ENCODE measurements around the gene TGM1.

The TGM1 gene

DNA sequence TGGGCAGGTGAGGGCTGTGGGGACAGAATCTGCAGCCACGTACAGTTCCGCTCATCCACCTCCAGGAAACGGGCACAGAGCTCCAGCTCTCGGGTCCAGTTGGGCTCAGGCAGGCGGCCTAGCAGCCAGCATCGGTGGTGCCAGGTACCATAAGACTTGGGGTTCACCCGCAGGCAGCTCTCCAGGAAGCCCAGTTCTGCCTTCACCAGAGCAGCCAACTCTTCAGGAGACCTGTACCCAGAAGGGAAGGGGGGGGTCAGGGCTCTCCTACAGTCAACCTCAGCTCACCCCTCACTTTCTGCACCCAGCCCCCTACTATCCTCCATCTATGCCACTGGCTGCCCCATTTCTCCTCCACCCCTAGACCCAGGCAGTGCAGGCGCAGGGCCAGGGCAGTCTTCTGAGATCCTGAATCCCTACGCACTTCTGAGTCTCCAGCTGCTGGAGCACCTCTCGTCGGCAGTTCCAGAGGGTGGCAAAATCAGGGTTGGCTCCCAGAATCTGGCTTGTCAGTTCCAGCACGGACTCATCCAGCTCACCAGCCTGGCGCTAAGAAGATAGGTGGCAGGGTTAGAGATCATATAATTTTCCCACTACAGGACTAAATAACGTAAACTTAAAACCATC is 7.0 kb upstream of the TGM1 start:
- Histone ChIP-seq H3K4me3 (ENCODE audit: low read depth, low read length) (no peak overlapping the region), H3K36me3 (ENCODE audit: control insufficient read depth in 2 of 2, insufficient read depth in 1 of 2, low read length in 2 of 2) (peaks cover 0 to 39% of the 10 kb centered on the region in 2 experiments; a peak in 1 of 3 replicates), H3K27ac (ENCODE audit: extremely low read depth, low read depth, low read length) (no peak overlapping the region), H3K9me3 (ENCODE audit: control insufficient read depth, insufficient read depth, low read depth, low read length) (no peaks in the 10 kb centered on the region), H3K4me1 (ENCODE audit: control insufficient read depth, insufficient read depth, low read length) (peaks cover 3% of the 10 kb centered on the region; the same call in 1 of the 2 replicates)
- POLR2A ChIA-PET: interaction anchor here (0.8 to 2.9 kb wide), 8 partner anchors 8 to 156 kb away, joined by 3 to 47 read pairs (median 12); partner anchors contain the start of genes DCAF11, DHRS1, IPO4 and MDP1
- TF ChIP-seq ZNF558 (tag by site-specific recombination; IDR thresholded peaks at IDR 0.05) (no peak), KLF8 (tag by site-specific recombination; IDR thresholded peaks at IDR 0.05) (no peak), ZNF324 (tag by site-specific recombination; IDR thresholded peaks at IDR 0.05) (no peak), ZNF777 (tag by site-specific recombination; IDR thresholded peaks at IDR 0.05; ENCODE audit: borderline replicate concordance) (no peak), ZNF266 (tag by site-specific recombination; IDR thresholded peaks at IDR 0.05; ENCODE audit: low read depth) (no peak), ZNF830 (tag by site-specific recombination; IDR thresholded peaks at IDR 0.05; ENCODE audit: low read depth) (no peak), ZNF23 (tag by site-specific recombination; IDR thresholded peaks at IDR 0.05; ENCODE audit: borderline replicate concordance) (no peak), ZNF629 (tag by site-specific recombination; IDR thresholded peaks at IDR 0.05) (no peak), ZSCAN30 (tag by site-specific recombination; IDR thresholded peaks at IDR 0.05) (no peak)
- CTCF ChIA-PET: interaction anchor here (1.0 to 3.0 kb wide), 8 partner anchors 11 to 161 kb away, joined by 3 to 17 read pairs (median 5); partner anchors contain the start of genes CIDEB, MDP1 and TINF2

DNA sequence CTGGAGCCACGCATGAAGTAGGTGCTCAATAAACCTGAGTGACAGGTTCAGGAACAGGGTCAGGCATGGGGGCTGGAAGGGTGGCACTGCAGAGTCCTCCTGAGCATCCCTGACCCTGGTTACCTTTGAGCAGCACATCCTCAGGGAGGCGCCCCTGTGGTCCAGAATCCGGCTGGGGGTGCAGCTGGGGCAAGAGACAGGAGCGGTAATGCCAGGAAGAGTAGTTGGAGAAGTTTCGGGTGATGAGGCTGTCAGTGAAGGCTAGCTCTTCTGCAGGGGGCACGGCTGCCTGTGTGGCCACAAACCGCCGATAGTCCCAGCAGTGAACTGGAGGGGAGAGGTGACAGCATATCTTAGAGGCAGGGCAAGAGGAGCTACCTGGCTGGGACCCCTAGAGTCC is 6.4 kb upstream of the TGM1 start:
- TF ChIP-seq ZNF658 (tag by site-specific recombination; IDR thresholded peaks at IDR 0.05): no peak
- no peak for TF ChIP-seq ZNF24 (tag by site-specific recombination; IDR thresholded peaks at IDR 0.05)
- no peak for TF ChIP-seq BCL11B (tag by site-specific recombination; IDR thresholded peaks at IDR 0.05; ENCODE audit: low read depth)
- no peak for TF ChIP-seq ZNF521 (tag by site-specific recombination; IDR thresholded peaks at IDR 0.05)
- no peak for TF ChIP-seq ZNF792 (tag by site-specific recombination; IDR thresholded peaks at IDR 0.05)
- peak; percentile 84 for TF ChIP-seq ZNF664 (tag by site-specific recombination; IDR thresholded peaks at IDR 0.05)
- TF ChIP-seq ZSCAN16 (tag by site-specific recombination; IDR thresholded peaks at IDR 0.05): no peak
- no peak overlapping the region for H3K4me3 ChIP-seq (ENCODE audit: low read depth, low read length)
- H3K36me3 ChIP-seq (ENCODE audit: control insufficient read depth in 2 of 2, insufficient read depth in 1 of 2, low read length in 2 of 2): peaks cover 0 to 39% of the 10 kb centered on the region in 2 experiments; a peak in 1 of 3 replicates
- H3K9me3 ChIP-seq (ENCODE audit: control insufficient read depth, insufficient read depth, low read depth, low read length): no peaks in the 10 kb centered on the region
- peaks cover 3% of the 10 kb centered on the region; the same call in 1 of the 2 replicates for H3K4me1 ChIP-seq (ENCODE audit: control insufficient read depth, insufficient read depth, low read length)
- ChIA-PET POLR2A (interaction anchor here (0.8 to 2.9 kb wide), 3 partner anchors 27 to 30 kb away, joined by 3 to 47 read pairs (median 18); partner anchors contain the start of genes DHRS1, NOP9 and TINF2), CTCF (interaction anchor here (2.0 to 3.0 kb wide), 3 partner anchors 26 to 162 kb away, joined by 8 to 17 read pairs (median 15); partner anchors contain the start of genes CIDEB and TINF2)
- H3K27ac ChIP-seq (ENCODE audit: extremely low read depth, low read depth, low read length): no peak overlapping the region

DNA sequence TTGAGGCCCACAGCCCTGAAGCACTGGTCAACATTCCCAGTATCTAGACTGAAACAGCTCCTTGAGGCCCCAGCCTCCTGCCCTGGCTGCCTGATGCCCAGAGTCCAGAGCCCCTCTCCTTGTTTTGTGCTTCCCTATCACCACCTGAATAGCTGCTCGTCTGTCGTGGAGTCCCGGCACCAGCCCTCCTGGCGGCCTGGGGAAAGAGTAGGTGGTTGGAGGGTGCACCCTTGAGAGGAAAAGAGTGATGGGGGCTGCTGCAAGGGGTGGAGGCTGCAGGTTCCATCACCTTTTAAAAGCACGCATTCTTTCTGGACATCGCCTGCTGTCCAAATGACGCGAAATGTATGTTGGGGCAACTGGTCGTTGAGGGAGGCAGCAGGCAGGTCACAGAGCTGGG is 5.2 kb upstream of the TGM1 start:
- ChIA-PET POLR2A (no interaction called here), CTCF (interaction anchor here (0.9 kb wide), 1 partner anchor 29 kb away, joined by 3 read pairs; no protein-coding TSS in a partner anchor)
- peaks cover 0 to 39% of the 10 kb centered on the region in 2 experiments; a peak in 1 of 3 replicates for H3K36me3 ChIP-seq (ENCODE audit: control insufficient read depth in 2 of 2, insufficient read depth in 1 of 2, low read length in 2 of 2)
- peaks cover 3% of the 10 kb centered on the region; the same call in 1 of the 2 replicates for H3K4me1 ChIP-seq (ENCODE audit: control insufficient read depth, insufficient read depth, low read length)
- no peaks in the 10 kb centered on the region for H3K9me3 ChIP-seq (ENCODE audit: control insufficient read depth, insufficient read depth, low read depth, low read length)
- no peak overlapping the region for H3K4me3 ChIP-seq (ENCODE audit: low read depth, low read length)
- no peak overlapping the region for H3K27ac ChIP-seq (ENCODE audit: extremely low read depth, low read depth, low read length)
- TF ChIP-seq ZFP37 (tag by site-specific recombination; IDR thresholded peaks at IDR 0.05): no peak
- no peak for TF ChIP-seq ZNF544 (tag by site-specific recombination; IDR thresholded peaks at IDR 0.05)
- TF ChIP-seq ZNF423 (tag by site-specific recombination; IDR thresholded peaks at IDR 0.05): no peak
- TF ChIP-seq ZNF155 (tag by site-specific recombination; IDR thresholded peaks at IDR 0.05): no peak
- TF ChIP-seq, protein P1, sequence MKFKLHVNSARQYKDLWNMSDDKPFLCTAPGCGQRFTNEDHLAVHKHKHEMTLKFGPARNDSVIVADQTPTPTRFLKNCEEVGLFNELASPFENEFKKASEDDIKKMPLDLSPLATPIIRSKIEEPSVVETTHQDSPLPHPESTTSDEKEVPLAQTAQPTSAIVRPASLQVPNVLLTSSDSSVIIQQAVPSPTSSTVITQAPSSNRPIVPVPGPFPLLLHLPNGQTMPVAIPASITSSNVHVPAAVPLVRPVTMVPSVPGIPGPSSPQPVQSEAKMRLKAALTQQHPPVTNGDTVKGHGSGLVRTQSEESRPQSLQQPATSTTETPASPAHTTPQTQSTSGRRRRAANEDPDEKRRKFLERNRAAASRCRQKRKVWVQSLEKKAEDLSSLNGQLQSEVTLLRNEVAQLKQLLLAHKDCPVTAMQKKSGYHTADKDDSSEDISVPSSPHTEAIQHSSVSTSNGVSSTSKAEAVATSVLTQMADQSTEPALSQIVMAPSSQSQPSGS (tag by site-specific recombination; IDR thresholded peaks at IDR 0.05; ENCODE audit: low read depth): no peak
- TF ChIP-seq ZNF133 (tag by site-specific recombination; IDR thresholded peaks at IDR 0.05): no peak
- TF ChIP-seq ZNF837 (tag by site-specific recombination; IDR thresholded peaks at IDR 0.05): no peak
- no peak for TF ChIP-seq ZNF555 (tag by site-specific recombination; conservative IDR thresholded peaks at IDR 0.05)
- no peak for TF ChIP-seq ZNF658 (tag by site-specific recombination; IDR thresholded peaks at IDR 0.05)
- TF ChIP-seq HOXA7 (CRISPR knock-in tag; IDR thresholded peaks at IDR 0.05; ENCODE audit: borderline replicate concordance): no peak
- TF ChIP-seq ZNF623 (tag by site-specific recombination; IDR thresholded peaks at IDR 0.05): no peak
- TF ChIP-seq ZBTB20 (tag by site-specific recombination; IDR thresholded peaks at IDR 0.05): no peak

All from HEK293 (cell line).